WTC11 (cell line): ENCODE data around the gene CIT.

Experiments used
- CTCF ChIP-seq: fragments of 200-600 bp; IDR thresholded peaks from 2 replicates; pipeline ENCODE4 v1.8.0; 2022; ENCODE audit warnings: antibody characterized with exemption
- JUN ChIP-seq: sonication (generic); formaldehyde crosslinking; IDR thresholded peaks from 2 replicates; pipeline ENCODE4 v1.8.0; 2023; ENCODE audit warnings: mild to moderate bottlenecking, missing genetic modification reagents
- ZNF232 ChIP-seq: sonication (generic); formaldehyde crosslinking; IDR thresholded peaks from 2 replicates; pipeline ENCODE4 v1.8.0; 2022; ENCODE audit warnings: mild to moderate bottlenecking, missing genetic modification reagents
- ZNF396 ChIP-seq: fragments of 250-450 bp; sonication (Bioruptor Pico); IDR thresholded peaks from 2 replicates; pipeline ENCODE4 v1.8.0; 2021; ENCODE audit warnings: mild to moderate bottlenecking, moderate library complexity, borderline replicate concordance

GRCh38 chr12:119781804-119782203 is 95.3 kb downstream of the CIT start:
- no peak for TF ChIP-seq CTCF
- no peak for TF ChIP-seq ZNF396 (CRISPR knock-in tag)
- TF ChIP-seq ZNF232 (CRISPR knock-in tag), result no peak
- TF ChIP-seq JUN (CRISPR knock-in tag), result no peak
